AG09319 (cell line): ENCODE measurements around the gene HAUS7.

ENCODE experiments used
- DNase-seq: peaks from one replicate; pipeline ENCODE4 v3.0.0-alpha.2; 2010; ENCODE audit warnings: low read depth; ENCODE audit errors: extremely low read depth
- TF ChIP-seq, protein P1 (sequence below): IDR thresholded peaks from 2 replicates; pipeline ENCODE4 v1.5.1; 2011; ENCODE audit warnings: low read depth, mild to moderate bottlenecking, inconsistent platforms, low read length, moderate library complexity

The HAUS7 gene

DNA sequence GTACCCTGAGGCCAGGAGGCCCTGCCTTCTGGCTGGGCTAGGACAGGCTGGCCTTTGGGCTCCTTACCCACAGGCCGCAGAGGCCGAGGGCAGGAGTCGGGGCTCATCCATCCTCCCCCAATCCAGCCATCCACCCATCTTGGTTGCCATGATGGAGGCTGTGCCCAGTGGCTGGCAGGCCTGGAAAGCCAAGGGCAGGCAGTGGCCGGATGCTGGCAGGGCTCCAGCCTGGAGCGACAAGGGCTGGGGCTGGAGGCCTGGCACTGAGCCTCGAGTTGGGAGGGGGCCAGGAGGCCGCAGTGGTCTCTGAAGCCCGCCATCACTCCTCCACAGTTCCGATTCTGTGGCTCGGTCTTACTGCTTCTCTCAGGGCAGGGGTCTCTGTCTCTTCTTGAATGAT lies 15.8 kb upstream of the HAUS7 start:
- DNase-seq = no peak
- TF ChIP-seq, protein P1, sequence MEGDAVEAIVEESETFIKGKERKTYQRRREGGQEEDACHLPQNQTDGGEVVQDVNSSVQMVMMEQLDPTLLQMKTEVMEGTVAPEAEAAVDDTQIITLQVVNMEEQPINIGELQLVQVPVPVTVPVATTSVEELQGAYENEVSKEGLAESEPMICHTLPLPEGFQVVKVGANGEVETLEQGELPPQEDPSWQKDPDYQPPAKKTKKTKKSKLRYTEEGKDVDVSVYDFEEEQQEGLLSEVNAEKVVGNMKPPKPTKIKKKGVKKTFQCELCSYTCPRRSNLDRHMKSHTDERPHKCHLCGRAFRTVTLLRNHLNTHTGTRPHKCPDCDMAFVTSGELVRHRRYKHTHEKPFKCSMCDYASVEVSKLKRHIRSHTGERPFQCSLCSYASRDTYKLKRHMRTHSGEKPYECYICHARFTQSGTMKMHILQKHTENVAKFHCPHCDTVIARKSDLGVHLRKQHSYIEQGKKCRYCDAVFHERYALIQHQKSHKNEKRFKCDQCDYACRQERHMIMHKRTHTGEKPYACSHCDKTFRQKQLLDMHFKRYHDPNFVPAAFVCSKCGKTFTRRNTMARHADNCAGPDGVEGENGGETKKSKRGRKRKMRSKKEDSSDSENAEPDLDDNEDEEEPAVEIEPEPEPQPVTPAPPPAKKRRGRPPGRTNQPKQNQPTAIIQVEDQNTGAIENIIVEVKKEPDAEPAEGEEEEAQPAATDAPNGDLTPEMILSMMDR = no peak

DNA sequence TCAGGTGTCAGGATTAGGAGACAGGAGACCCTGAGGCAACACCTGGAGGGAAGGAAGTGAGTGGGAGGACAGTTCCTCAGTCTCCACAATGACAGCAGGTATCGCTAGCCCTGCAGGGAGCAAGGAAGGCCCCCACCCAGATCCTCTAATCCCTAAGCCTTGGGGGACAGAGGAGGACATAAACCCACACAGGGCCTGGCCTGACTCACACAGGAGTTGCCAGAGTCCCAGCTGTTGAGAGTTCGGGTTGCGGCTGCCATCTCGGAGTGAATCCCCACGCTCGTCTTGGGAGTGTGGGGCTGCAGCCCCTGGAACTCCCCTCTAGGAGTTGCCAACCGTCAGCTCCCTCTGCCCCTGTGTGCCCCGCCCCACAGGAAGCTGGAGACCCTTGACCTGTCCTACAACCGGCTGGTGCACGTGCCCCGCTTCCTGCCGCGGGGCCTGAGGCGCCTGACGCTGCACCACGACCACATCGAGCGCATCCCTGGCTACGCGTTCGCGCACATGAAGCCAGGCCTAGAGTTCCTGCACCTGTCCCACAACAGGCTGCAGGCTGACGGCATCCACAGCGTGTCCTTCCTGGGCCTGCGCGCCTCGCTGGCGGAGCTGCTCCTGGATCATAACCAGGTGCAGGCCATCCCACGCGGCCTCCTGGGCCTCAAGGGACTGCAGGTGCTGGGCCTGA lies 15.2 kb upstream of the HAUS7 start:
- DNase-seq = no peak
- TF ChIP-seq, protein P1 = no peak

DNA sequence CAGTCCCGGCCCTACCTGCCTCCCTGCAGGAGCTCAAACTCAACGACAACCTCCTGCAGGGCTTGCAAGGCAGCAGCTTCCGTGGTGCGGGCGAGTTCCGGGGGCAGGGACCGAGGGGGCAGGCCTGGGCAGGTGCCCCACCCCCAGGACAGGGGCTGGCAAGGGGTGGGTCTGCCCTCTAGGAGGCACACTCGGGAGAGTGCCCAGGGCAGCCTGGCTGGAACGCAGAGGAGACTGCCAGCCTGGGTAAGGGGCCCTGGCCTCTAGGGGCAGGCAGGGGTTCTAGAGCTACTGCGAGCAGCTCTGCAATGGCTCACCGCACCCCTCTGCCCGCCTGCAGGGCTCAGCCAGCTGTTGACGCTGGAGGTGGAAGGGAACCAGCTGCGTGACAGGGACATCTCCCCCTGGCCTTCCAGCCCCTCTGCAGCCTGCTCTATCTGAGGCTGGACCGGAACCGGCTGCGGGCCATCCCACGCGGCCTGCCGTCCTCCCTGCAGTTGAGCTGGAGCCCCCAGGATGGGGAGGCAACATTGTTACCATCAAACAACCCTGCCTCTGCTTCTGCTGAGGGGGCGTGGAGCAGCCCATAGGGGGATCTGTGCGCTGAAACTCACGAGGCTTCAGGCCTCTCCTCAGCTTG lies 12.1 kb upstream of the HAUS7 start:
- TF ChIP-seq, protein P1 = no peak
- no peak for DNase-seq

DNA sequence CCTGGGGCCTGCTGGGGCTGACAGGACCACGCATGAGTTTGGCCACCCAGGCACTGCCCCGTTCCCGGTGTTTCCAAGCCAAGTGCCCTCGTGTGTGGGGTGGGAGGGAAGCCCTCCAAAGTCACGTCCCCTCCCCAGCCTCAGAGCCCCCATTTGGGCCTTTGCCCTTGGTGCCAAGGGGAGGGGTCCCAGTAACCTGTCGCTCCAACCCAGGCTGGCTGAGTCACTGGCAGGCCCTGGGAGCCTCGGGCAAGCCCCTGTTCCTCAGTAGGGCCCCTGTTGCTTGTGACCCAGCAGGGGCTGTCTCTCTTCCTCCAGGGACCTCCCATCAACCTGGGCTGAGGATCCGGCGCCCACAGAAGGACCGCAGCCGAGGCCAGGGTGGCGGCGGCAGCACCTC lies 10.7 kb upstream of the HAUS7 start:
- DNase-seq = no peak
- TF ChIP-seq, protein P1 = no peak

DNA sequence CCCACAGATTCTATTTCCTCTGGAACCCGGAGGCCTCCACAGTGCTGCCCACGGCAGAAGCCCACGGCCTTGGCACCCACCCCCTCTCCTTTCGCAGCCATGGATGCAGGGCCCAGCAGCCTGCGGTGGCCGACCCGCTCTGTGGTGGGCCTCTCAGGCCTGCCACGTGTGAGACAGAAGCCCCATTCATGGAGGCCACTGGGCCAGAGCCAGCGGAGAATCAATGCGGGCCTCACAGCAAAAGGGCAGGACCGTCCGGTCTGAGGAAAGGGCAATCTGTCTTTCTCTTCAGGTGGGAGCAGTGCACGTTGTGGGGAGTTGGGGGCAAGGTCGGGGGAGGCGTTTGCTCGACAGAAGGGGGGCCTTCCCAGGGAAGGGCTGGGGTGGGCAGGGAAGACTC lies 8.4 kb upstream of the HAUS7 start:
- TF ChIP-seq, protein P1 = no peak
- no peak for DNase-seq

DNA sequence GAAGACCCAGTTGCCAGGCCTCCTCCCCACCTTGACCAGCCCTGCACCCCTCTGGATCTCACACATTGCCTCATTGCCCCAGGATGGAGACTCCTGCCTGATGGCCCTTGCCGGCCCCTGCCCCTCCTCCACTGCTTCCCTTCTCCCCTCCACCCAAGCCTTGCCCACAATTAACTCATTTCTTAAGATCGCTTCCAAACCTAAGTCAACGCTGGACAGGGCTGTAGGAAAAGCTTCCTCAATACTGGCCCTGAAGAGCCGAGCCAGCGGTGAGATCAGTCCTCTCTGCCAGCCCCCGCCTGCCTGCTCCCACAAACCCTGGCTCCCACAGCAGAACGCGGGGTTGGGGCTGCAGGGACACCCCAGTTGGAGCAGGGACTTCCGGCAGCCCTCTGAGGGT lies 7.5 kb upstream of the HAUS7 start:
- no peak for DNase-seq
- TF ChIP-seq, protein P1 = no peak

DNA sequence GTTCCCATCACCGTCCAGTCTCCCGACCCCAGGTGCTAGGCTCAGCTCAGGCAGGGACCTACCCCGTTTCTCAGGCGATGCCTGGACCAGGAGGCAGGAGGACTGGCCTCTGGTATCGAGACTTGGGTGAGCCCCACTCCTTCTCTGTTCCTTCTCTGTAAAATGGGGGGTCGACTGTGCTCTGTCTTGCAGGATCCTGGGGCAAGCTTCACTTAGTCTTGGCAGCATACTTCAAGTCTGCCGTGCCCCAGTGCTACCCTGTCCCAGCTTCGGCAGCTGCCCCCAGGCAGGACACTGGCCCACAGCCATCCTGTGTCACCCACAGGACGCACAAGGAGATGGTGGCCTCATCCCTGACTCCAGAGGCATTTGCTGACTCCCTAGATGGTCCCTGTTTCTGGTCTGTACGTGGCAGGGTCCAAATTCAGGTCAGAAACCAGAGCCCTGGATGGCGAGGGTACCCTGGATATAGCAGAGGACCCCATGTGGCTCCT lies 7.0 kb upstream of the HAUS7 start:
- TF ChIP-seq, protein P1 = no peak
- no peak for DNase-seq
